Activated CD4-positive, alpha-beta T cell treated with anti-CD3 and anti-CD28 coated beads, Interleukin-2, amount 50 U/mL, for 24 hours (primary cell): ENCODE data around the gene RNASE9.
"Not testable (repeated sequence)": the region's sequence is repeated elsewhere in the genome, so short reads cannot be mapped to it uniquely, and the experiment has no call there.

Source experiments
- DNase-seq, 2 donors: peaks; one replicate each; pipeline ENCODE4 v3.0.0-alpha.2; 2020; ENCODE audit warnings: low read depth in 1 of 2, low spot score in 1 of 2

Gene RNASE9

GRCh38 chr14:20578325-20578724, 17.5 kb upstream of the RNASE9 start:
- DNase-seq, result no peak

GRCh38 chr14:20572382-20572990, 11.6 kb upstream of the RNASE9 start:
- DNase-seq, result not testable (repeated sequence)

GRCh38 chr14:20570720-20571119, 9.9 kb upstream of the RNASE9 start:
- not testable (repeated sequence) for DNase-seq

- not testable (repeated sequence) for DNase-seq
Observed at GRCh38 chr14:20569865-20570264, 9.0 kb upstream of the RNASE9 start.

GRCh38 chr14:20569066-20569465, 8.2 kb upstream of the RNASE9 start:
- no peak for DNase-seq

- no peak for DNase-seq
Observed at GRCh38 chr14:20568393-20568792, 7.5 kb upstream of the RNASE9 start.

DNA sequence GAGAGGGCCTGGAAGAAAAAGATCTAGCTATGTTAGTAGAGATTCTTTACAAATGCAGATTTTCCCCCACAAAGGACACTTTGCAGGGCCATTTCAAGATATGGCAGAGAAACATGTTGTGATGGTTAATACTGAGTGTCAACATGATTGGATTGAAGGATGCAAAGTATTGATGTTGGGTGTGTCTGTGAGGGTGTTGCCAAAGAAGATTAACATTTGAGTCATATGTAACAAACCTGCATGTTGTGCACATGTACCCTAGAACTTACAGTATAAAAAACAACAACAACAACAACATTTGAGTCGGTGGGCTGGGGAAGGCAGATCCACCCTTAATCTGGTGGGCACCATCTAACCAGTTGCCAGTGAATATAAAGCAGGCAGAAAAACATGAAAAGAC, 6.4 kb upstream of the RNASE9 start:
- DNase-seq, result not testable (repeated sequence)

DNA sequence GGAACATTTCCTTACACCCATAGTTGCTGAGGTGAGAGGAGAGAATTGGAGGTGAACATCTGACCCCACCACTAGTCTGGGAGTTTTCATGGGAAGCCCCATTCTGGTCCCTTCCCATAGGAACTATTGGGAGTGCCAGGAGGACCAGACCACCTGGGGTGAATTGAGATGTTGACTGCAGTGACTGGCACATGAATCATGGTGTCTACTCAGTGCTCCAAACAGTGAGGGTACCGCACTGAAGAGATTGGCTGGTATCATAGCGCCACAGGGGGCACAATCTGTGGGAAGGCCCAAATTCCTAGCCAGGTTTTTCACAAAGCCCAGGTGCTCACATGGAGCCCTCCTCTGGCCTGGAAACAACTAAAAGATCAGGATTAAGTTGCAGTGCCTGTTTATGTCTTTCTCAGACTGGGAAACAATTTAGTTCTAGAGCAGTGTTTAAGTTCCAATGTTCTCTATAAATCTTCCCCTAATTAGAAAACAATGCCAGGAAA, 3.7 kb upstream of the RNASE9 start:
- no peak for DNase-seq

GRCh38 chr14:20563971-20564370, 3.1 kb upstream of the RNASE9 start:
- DNase-seq, result no peak

DNA sequence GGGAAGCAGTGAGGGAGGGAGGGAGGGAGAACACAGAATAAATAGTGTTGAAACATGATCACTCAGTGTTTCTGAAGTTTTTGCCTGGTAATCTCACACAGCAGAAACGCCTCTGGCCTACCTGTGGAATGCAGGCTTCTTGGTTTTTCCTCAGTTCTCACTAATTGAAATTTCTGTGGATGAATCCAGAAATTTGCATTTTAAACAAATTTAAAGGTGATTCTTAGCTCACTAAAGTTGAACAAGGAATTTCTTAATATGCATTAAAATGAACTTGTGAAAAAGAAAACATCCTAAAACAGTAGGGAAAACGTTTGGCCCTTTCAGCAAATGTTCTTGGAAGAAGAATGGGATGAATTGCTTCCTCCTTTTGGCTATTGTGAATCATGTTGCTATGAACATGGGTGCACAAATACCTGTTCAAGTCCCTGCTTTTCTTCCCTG, 1.4 kb downstream of the RNASE9 start:
- DNase-seq, result no peak

DNA sequence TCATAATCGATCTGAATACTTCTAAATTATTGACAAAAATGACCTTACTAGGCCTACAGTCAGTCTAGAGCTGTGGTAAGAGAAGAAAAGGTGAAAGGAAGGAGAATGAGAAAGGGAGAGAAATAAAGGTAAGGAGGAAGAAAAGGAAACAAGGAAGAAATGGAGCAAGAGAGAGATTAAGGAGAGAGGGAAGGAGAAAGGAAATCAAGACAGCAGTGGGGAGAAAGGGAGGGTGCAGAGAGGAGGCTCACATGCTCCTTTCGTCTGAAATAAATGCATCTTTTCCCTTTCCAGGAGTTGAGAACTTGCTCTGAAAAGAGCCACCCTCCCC, 3.7 kb downstream of the RNASE9 start:
- no peak for DNase-seq

DNA sequence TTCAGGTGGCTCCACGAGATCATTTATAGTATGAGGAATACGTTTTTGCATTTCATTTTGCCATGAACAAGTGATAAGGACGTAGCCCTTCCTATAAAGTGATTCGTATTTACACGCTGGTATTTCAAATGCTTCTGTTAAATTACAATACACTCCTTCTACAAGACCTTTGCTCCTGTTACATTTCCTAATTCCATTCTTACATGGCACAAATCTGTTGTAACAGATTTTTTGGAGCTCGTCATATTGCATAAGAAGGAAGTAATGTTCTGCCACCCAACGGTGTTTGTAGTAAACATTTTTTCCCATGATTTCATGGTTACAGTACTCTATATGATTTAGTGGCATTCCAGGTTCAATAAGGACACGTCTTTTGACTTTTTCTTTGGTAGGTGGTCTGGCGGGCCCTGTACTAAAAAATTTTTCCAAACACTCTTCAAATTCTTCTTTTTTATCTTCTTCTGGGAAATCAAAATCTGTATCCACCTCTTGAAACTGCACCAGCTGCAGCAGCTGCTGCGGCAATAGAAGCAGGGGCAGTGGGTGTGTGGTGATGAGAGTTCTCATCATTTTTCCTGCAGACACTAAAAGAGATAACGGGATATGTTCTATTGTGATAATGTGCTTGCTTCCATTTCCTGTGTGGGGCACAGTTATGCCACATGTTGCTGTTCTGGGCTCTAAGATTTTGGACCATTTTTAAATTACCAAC, 4.2 kb downstream of the RNASE9 start:
- no peak for DNase-seq

GRCh38 chr14:20555845-20556244, 5.0 kb downstream of the RNASE9 start:
- no peak for DNase-seq

DNA sequence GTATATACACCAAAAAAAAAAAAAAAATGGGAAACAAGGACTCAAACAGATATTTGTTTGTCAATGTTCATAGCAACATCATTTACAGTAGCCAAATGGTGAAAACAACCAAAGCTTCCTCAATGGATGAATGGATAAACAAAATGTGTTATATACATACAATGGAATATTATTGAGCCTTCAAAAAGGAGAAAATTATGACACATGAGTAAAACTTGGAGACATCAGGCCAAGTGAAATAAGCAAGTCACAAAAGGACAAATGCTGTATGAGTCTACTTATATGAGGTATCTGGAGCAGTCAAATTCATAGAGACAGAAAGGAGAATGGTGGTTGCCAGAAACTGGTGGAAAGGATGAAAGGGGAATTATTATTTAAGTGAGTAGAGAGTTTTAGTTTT, 7.8 kb downstream of the RNASE9 start:
- no peak for DNase-seq

- DNase-seq, result no peak
Observed at GRCh38 chr14:20551606-20552005, 9.2 kb downstream of the RNASE9 start.

DNA sequence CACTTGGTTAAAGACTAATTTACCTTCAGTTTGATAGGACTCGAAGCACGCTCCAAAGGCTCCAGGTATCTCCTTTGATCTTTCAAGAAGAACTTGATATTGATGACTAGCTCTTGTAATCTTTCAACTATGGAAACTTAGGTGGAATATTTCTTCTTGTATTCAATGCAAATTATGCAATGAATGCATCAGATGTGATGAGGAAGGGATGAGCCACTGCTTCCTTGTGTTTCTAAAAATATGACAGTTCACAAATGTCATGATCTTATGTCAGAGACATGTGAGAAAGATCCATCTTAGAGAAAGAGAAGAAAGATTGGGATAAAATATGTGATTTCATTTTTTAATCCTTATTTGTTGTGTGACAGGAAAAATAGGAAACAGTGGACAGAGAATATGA, 9.9 kb downstream of the RNASE9 start:
- no peak for DNase-seq

GRCh38 chr14:20548414-20549158, 12.3 kb downstream of the RNASE9 start:
- DNase-seq, result no peak

DNA sequence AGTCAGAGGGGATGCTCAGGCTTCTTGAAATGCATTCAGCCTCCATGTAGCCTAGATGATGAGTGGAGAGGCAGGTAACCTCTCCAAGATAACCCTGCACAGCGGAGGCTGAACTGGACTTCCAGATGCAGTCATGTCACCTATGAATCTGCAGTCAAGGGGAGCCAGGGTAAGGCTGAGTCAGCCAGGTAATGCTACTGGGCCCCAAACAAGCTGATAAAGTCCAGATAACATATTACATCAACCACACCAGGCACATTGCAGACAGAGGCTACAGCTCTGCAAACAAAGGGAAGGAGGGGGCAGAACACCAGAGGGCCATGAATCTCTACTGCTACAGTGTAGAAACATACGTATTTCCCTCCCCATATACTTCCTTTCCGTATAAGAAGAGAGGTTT, 14.0 kb downstream of the RNASE9 start:
- DNase-seq, result no peak

- no peak for DNase-seq
Observed at GRCh38 chr14:20539906-20540305, 20.9 kb downstream of the RNASE9 start.

GRCh38 chr14:20530771-20531571, 29.9 kb downstream of the RNASE9 start:
- DNase-seq, result peak; percentile 38 to 54

- DNase-seq, result no peak
Observed at GRCh38 chr14:20529806-20530205, 31.0 kb downstream of the RNASE9 start.
